ENCODE data around the gene MAP3K6. TPM values are rescaled to one million over a fixed set of nuclear protein-coding genes. Genes with fewer than 3 reads are reported as not detected.

The MAP3K6 gene
- polyA plus RNA-seq, 2 of the 4 experiments (the other 2 are of a cell fraction): 3.6 to 8.5 TPM

DNA sequence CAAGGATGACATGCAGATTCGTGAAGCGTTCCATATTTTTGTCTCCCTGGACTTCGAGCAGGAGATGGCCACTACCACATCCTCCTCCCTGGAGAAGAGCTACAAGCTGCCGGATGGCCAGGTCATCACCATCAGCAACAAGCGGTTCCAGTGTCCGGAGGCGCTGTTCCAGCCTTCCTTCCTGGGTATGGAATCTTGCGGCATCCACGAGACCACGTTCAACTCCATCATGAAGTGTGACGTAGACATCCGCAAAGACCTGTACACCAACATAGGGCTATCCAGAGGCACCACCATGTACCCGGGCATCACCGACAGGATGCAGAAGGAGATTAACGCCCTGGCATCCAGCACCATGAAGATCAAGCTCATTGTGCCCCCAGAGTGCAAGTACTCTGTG, 41.5 kb downstream of the MAP3K6 start:
- no peak overlapping the region for H3K4me2 ChIP-seq
- ChIA-PET POLR2A (no interaction called here), CTCF (interaction anchor here (1.4 to 4.8 kb wide), 2 partner anchors 8 to 341 kb away, joined by 3 to 29 read pairs; no protein-coding TSS in a partner anchor)
- no peaks in the 10 kb centered on the region for H3K9me3 ChIP-seq
- FAIRE-seq (no peak), ATAC-seq (no peak), DNase-seq (ENCODE audit: low read depth in 1 of 2, low spot score in 1 of 2) (no peak)
- peaks cover 8% of the 10 kb centered on the region; the same call in 2 of the 3 replicates for H3K4me1 ChIP-seq
- no peak overlapping the region for H3K27ac ChIP-seq
- no peak for TF ChIP-seq FOXS1 (CRISPR knock-in tag; IDR thresholded peaks at IDR 0.05)
- TF ChIP-seq EHF (CRISPR knock-in tag; IDR thresholded peaks at IDR 0.05): no peak
- WGBS (ENCODE audit: missing lambda C conversion rate): 94% methylated on average over 15 of the region's 15 CpGs
- H3K4me3 ChIP-seq: no peak overlapping the region

DNA sequence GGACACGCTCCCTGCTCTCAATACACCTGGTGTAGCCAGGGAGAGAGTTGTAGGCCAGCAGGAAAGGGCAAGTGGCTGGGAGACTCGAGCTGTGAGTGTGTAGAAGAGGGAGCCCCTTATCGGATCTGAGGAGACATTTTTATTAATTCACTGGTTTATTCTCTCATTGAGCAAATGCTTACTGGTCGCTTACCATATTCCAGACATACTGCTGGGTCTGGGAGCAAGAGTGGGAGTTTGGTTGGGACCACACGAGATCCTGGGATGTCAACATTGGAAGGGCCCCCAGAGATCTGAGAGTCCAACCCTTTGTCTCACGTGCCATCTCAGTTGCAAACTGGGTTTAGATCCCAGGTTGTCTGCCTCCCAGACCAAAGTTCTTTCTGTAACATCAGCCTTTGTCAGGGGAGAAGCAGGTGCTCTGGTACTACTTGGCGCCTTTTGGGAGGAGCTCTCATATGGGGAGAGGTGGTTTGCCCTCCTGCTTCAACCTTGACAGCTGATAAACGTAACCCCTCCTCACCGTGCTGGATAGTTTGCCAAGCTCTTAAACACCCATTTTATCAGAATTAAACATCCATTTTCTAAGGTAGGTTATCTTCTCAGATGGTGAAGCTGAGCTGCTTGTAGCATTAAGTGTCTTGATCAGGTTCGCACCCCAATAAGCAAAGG, 44.1 kb downstream of the MAP3K6 start:
- ChIA-PET CTCF (interaction anchor here (0.7 to 4.8 kb wide), 8 partner anchors 10 to 43 kb away, joined by 3 to 29 read pairs (median 4); no protein-coding TSS in a partner anchor), POLR2A (interaction anchor here (0.9 to 1.0 kb wide), 2 partner anchors 19 to 44 kb away, joined by 3 to 4 read pairs; partner anchors contain the start of genes MAP3K6 and SYTL1)
- DNase-seq (ENCODE audit: low read depth in 1 of 2, low spot score in 1 of 2) (no peak), ATAC-seq (no peak), FAIRE-seq (no peak)
- H3K4me3 ChIP-seq: peak overlapping the region; percentile 99
- peak overlapping the region; percentile 94 for H3K4me2 ChIP-seq
- 14% methylated on average over 9 of the region's 10 CpGs for WGBS (ENCODE audit: missing lambda C conversion rate)
- TF ChIP-seq, protein P1, sequence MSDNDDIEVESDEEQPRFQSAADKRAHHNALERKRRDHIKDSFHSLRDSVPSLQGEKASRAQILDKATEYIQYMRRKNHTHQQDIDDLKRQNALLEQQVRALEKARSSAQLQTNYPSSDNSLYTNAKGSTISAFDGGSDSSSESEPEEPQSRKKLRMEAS (IDR thresholded peaks at IDR 0.05): no peak
- peak; percentile 3; the same call in 1 of the 2 replicates for TF ChIP-seq KDM5A (IDR thresholded peaks at IDR 0.05)
- H3K27ac ChIP-seq: peak overlapping the region; percentile 97 to 98
- peaks cover 8% of the 10 kb centered on the region; the same call in 2 of the 3 replicates for H3K4me1 ChIP-seq
- no peaks in the 10 kb centered on the region for H3K9me3 ChIP-seq

DNA sequence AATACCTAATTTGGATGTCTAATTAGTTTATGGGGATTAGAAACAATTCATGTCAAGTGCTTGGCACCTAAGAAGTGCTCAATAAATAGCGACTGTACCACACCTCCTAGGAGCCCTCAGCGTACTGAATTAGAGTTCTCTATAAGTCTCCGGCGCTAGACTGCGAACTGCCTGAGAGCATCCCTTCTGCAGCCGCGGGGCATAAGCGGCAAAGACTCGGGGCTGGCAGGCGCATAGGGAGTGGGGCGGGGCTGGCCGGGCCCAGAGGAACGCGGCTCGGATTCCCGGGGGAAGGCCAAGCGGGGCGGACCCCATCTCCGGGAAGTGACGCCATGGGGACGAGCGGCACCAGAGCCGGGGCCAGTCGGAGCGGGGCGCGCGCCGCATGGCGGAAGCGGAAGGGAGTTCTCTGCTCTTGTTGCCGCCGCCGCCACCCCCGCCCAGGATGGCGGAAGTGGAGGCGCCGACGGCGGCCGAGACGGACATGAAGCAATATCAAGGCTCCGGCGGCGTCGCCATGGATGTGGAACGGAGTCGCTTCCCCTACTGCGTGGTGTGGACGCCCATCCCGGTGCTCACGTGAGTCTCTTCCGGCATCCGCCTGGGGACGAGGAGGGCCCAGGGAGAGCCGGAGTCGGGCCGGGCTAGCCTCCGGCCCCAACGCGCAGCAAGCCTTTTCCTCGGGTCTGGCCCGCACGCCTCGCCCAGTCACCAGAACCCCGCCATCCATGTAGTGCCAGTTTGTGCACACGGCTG, 44.8 kb downstream of the MAP3K6 start, which contains the start of gene TMEM222:
Gene TMEM222 (plus strand): TSS at position 351 of the 756 bp plus-strand sequence. CDS start 35 bp downstream, at position 386.
- ATAC-seq: peak; percentile 98 to 99
- Histone ChIP-seq H3K27ac (peak within 1 kb of the TSS; percentile 97 to 98), H3K4me1 (peaks cover 8% of the 10 kb centered on the region; the same call in 2 of the 3 replicates), H3K9me3 (no peaks in the 10 kb centered on the region), H3K4me2 (peak within 1 kb of the TSS; percentile 94), H3K4me3 (peak within 1 kb of the TSS; percentile 99)
- no peak for FAIRE-seq
- CTCF ChIA-PET: interaction anchor here (1.0 to 4.8 kb wide), 4 partner anchors 11 to 35 kb away, joined by 3 to 29 read pairs (median 7); no protein-coding TSS in a partner anchor
- DNase-seq (ENCODE audit: low read depth in 1 of 2, low spot score in 1 of 2): peak; percentile 95
- POLR2A ChIA-PET: interaction anchor here (1.0 kb wide), 1 partner anchor 45 kb away, joined by 4 read pairs; the partner anchor contains the start of gene MAP3K6
- TF ChIP-seq MAZ (IDR thresholded peaks at IDR 0.05; ENCODE audit: borderline replicate concordance, low read depth, low read length): peak; percentile 69; the same call in 1 of the 2 replicates
- TF ChIP-seq, protein P1 (IDR thresholded peaks at IDR 0.05): peak; percentile 89
- TF ChIP-seq KDM5A (IDR thresholded peaks at IDR 0.05): peak; percentile 66
- TF ChIP-seq NPAS2 (CRISPR knock-in tag; IDR thresholded peaks at IDR 0.05; ENCODE audit: borderline replicate concordance): no peak
- no peak for TF ChIP-seq SREBF2 (IDR thresholded peaks at IDR 0.05)
- TF ChIP-seq POLR2A (IDR thresholded peaks at IDR 0.05; ENCODE audit: low read length): peak; percentile 58
- TF ChIP-seq PHF8 (IDR thresholded peaks at IDR 0.05; ENCODE audit: borderline replicate concordance, low read depth): peak; percentile 77
- TF ChIP-seq, protein P2, sequence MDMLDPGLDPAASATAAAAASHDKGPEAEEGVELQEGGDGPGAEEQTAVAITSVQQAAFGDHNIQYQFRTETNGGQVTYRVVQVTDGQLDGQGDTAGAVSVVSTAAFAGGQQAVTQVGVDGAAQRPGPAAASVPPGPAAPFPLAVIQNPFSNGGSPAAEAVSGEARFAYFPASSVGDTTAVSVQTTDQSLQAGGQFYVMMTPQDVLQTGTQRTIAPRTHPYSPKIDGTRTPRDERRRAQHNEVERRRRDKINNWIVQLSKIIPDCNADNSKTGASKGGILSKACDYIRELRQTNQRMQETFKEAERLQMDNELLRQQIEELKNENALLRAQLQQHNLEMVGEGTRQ (IDR thresholded peaks at IDR 0.05): peak; percentile 31; the same call in 1 of the 2 replicates
- TF ChIP-seq SMC3 (IDR thresholded peaks at IDR 0.05): 0 out of 3 replicates have a peak, but pooled peaks have one; percentile 14
- TF ChIP-seq CEBPB (IDR thresholded peaks at IDR 0.05): peak in 1 of 2 experiments; percentile 79; a peak in 2 of 4 replicates
- TF ChIP-seq FOSL2 (IDR thresholded peaks at IDR 0.05): no peak
- TF ChIP-seq FOSL2 (CRISPR knock-in tag; IDR thresholded peaks at IDR 0.05): 0 out of 2 replicates have a peak, but pooled peaks have one; percentile 27
- TF ChIP-seq JUN (IDR thresholded peaks at IDR 0.05): peak; percentile 65 to 91; a peak in 4 of 5 replicates
- TF ChIP-seq RARB (CRISPR knock-in tag; IDR thresholded peaks at IDR 0.05): no peak
- TF ChIP-seq, protein P3, sequence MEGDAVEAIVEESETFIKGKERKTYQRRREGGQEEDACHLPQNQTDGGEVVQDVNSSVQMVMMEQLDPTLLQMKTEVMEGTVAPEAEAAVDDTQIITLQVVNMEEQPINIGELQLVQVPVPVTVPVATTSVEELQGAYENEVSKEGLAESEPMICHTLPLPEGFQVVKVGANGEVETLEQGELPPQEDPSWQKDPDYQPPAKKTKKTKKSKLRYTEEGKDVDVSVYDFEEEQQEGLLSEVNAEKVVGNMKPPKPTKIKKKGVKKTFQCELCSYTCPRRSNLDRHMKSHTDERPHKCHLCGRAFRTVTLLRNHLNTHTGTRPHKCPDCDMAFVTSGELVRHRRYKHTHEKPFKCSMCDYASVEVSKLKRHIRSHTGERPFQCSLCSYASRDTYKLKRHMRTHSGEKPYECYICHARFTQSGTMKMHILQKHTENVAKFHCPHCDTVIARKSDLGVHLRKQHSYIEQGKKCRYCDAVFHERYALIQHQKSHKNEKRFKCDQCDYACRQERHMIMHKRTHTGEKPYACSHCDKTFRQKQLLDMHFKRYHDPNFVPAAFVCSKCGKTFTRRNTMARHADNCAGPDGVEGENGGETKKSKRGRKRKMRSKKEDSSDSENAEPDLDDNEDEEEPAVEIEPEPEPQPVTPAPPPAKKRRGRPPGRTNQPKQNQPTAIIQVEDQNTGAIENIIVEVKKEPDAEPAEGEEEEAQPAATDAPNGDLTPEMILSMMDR (IDR thresholded peaks at IDR 0.05): no peak
- TF ChIP-seq, protein P4, sequence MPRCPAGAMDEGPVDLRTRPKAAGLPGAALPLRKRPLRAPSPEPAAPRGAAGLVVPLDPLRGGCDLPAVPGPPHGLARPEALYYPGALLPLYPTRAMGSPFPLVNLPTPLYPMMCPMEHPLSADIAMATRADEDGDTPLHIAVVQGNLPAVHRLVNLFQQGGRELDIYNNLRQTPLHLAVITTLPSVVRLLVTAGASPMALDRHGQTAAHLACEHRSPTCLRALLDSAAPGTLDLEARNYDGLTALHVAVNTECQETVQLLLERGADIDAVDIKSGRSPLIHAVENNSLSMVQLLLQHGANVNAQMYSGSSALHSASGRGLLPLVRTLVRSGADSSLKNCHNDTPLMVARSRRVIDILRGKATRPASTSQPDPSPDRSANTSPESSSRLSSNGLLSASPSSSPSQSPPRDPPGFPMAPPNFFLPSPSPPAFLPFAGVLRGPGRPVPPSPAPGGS (IDR thresholded peaks at IDR 0.05): 0 out of 3 replicates have a peak, but pooled peaks have one; percentile 54
- TF ChIP-seq RFX5 (IDR thresholded peaks at IDR 0.05): peak; percentile 68; the same call in 1 of the 2 replicates
- WGBS (ENCODE audit: missing lambda C conversion rate): under 1% methylated on average over 17 of the region's 67 CpGs
